ENCODE measurements around the gene ITM2C.

Gene ITM2C

GRCh38 chr2:230864605-230865306, at the start of gene ITM2C:
Gene ITM2C (plus strand): TSS chr2:230864942. CDS start chr2:230865026, 84 bp downstream.
- peak; percentile 71 for DNase-seq

GRCh38 chr2:230815088-230815487, 49.7 kb upstream of the ITM2C start:
- DNase-seq = no peak

- DNase-seq = no peak
These were observed 48.0 kb upstream of the ITM2C start for GRCh38 chr2:230816735-230817134.

- no peak for DNase-seq
These were observed 45.3 kb upstream of the ITM2C start for GRCh38 chr2:230819433-230819832.

GRCh38 chr2:230821261-230821990, 43.3 kb upstream of the ITM2C start:
- DNase-seq = no peak

- DNase-seq = no peak
These were observed 42.7 kb upstream of the ITM2C start for GRCh38 chr2:230821991-230822520.

GRCh38 chr2:230823264-230823964, 41.3 kb upstream of the ITM2C start:
- DNase-seq = no peak

- DNase-seq = peak; percentile 84
These were observed 40.2 kb upstream of the ITM2C start for GRCh38 chr2:230824406-230824978.

GRCh38 chr2:230825354-230825753, 39.4 kb upstream of the ITM2C start:
- no peak for DNase-seq

- DNase-seq = no peak
These were observed 36.9 kb upstream of the ITM2C start for GRCh38 chr2:230827774-230828271.

- no peak for DNase-seq
These were observed 36.3 kb upstream of the ITM2C start for GRCh38 chr2:230828272-230828961.

- no peak for DNase-seq
These were observed 35.4 kb upstream of the ITM2C start for GRCh38 chr2:230829293-230829692.

GRCh38 chr2:230829959-230830358, 34.8 kb upstream of the ITM2C start:
- no peak for DNase-seq

- no peak for DNase-seq
These were observed 34.3 kb upstream of the ITM2C start for GRCh38 chr2:230830428-230830827.

GRCh38 chr2:230840301-230840700, 24.4 kb upstream of the ITM2C start:
- DNase-seq = peak; percentile 30

GRCh38 chr2:230842473-230842872, 22.3 kb upstream of the ITM2C start:
- no peak for DNase-seq

- DNase-seq = no peak
These were observed 21.6 kb upstream of the ITM2C start for GRCh38 chr2:230843132-230843531.

- no peak for DNase-seq
These were observed 18.4 kb upstream of the ITM2C start for GRCh38 chr2:230846360-230846759.

GRCh38 chr2:230847883-230848388, 16.8 kb upstream of the ITM2C start:
- DNase-seq = no peak

- no peak for DNase-seq
These were observed 14.9 kb upstream of the ITM2C start for GRCh38 chr2:230849633-230850357.

- no peak for DNase-seq
These were observed 14.4 kb upstream of the ITM2C start for GRCh38 chr2:230850358-230850658.

GRCh38 chr2:230852113-230852512, 12.6 kb upstream of the ITM2C start:
- DNase-seq = no peak

Data from NCI-H2227 treated with DMSO at 0.1 percent for 48 hours (cell line).